HepG2 (cell line): ENCODE data around the gene WNT3. TPM values are rescaled to one million over a fixed set of nuclear protein-coding genes. Genes with fewer than 3 reads are reported as not detected.

Source experiments
- ATF1 ChIP-seq: IDR thresholded peaks from 2 replicates; pipeline ENCODE4 v1.6.1; 2016; ENCODE audit warnings: mild to moderate bottlenecking, control low read depth
- CBFB ChIP-seq: sonication (generic); formaldehyde crosslinking; IDR thresholded peaks from 2 replicates; pipeline ENCODE4 v1.4.0; 2020; ENCODE audit warnings: missing genetic modification reagents
- CREB3 ChIP-seq: sonication (generic); formaldehyde crosslinking; IDR thresholded peaks from 2 replicates; pipeline ENCODE4 v1.5.0; 2020; ENCODE audit warnings: missing genetic modification reagents
- DBP ChIP-seq: sonication (generic); formaldehyde crosslinking; IDR thresholded peaks from 2 replicates; pipeline ENCODE4 v1.4.0; 2020; ENCODE audit warnings: missing genetic modification reagents; ENCODE audit errors: not compliant biosample characterization
- FOXC1 ChIP-seq: sonication (generic); formaldehyde crosslinking; IDR thresholded peaks from 2 replicates; pipeline ENCODE4 v1.8.0; 2022; ENCODE audit warnings: mild to moderate bottlenecking, missing genetic modification reagents, borderline replicate concordance
- GATAD1 ChIP-seq: IDR thresholded peaks from 2 replicates; pipeline ENCODE4 v1.6.1; 2016; ENCODE audit warnings: missing genetic modification reagents, missing compliant biosample characterization
- GLMP ChIP-seq: sonication (generic); formaldehyde crosslinking; IDR thresholded peaks from 2 replicates; pipeline ENCODE4 v1.9.0; 2021; ENCODE audit warnings: missing genetic modification reagents, mild to moderate bottlenecking, borderline replicate concordance
- HNRNPUL1 ChIP-seq: fragments of 200-400 bp; formaldehyde crosslinking; IDR thresholded peaks from 2 replicates; pipeline ENCODE4 v1.6.1; 2017; ENCODE audit warnings: low read depth, mild to moderate bottlenecking, low read length, moderate library complexity
- HOXA5 ChIP-seq: sonication (generic); formaldehyde crosslinking; IDR thresholded peaks from 2 replicates; pipeline ENCODE4 v1.4.0; 2020; ENCODE audit warnings: missing genetic modification reagents
- IRF1 ChIP-seq: sonication (generic); formaldehyde crosslinking; IDR thresholded peaks from 2 replicates; pipeline ENCODE4 v1.4.0; 2020; ENCODE audit warnings: low read depth, mild to moderate bottlenecking, missing genetic modification reagents
- MAFG ChIP-seq: sonication (generic); formaldehyde crosslinking; IDR thresholded peaks from 2 replicates; pipeline ENCODE4 v1.5.1; 2020; ENCODE audit warnings: mild to moderate bottlenecking, missing genetic modification reagents
- NFKBIZ ChIP-seq: IDR thresholded peaks from 2 replicates; pipeline ENCODE4 v1.6.1; 2018; ENCODE audit warnings: missing genetic modification reagents, missing compliant biosample characterization
- RXRB ChIP-seq: IDR thresholded peaks from 2 replicates; pipeline ENCODE4 v1.6.1; 2016; ENCODE audit warnings: borderline replicate concordance, missing genetic modification reagents, missing compliant biosample characterization
- SMAD1 ChIP-seq: sonication (generic); formaldehyde crosslinking; IDR thresholded peaks from 2 replicates; pipeline ENCODE4 v1.4.0; 2020; ENCODE audit warnings: missing genetic modification reagents, low read depth, mild to moderate bottlenecking, borderline replicate concordance
- ZBTB3 ChIP-seq: sonication (generic); formaldehyde crosslinking; IDR thresholded peaks from 2 replicates; pipeline ENCODE4 v1.4.0; 2020; ENCODE audit warnings: low read depth, mild to moderate bottlenecking, moderate library complexity, missing genetic modification reagents, borderline replicate concordance
- ZIK1 ChIP-seq: sonication (generic); formaldehyde crosslinking; IDR thresholded peaks from 2 replicates; pipeline ENCODE4 v1.5.0; 2020; ENCODE audit warnings: mild to moderate bottlenecking, low read depth, missing genetic modification reagents, borderline replicate concordance
- ZNF138 ChIP-seq: sonication (generic); formaldehyde crosslinking; IDR thresholded peaks from 2 replicates; pipeline ENCODE4 v1.5.0; 2020; ENCODE audit warnings: mild to moderate bottlenecking, low read depth, missing genetic modification reagents
- ZNF205 ChIP-seq: IDR thresholded peaks from 2 replicates; pipeline ENCODE4 v1.6.1; 2018; ENCODE audit warnings: missing biosample characterization, missing genetic modification reagents
- ZNF337 ChIP-seq: sonication (generic); formaldehyde crosslinking; IDR thresholded peaks from 2 replicates; pipeline ENCODE4 v1.5.1; 2020; ENCODE audit warnings: missing genetic modification reagents, low read depth, mild to moderate bottlenecking, borderline replicate concordance
- ZNF441 ChIP-seq: sonication (generic); formaldehyde crosslinking; IDR thresholded peaks from 2 replicates; pipeline ENCODE4 v1.7.0; 2021; ENCODE audit warnings: missing genetic modification reagents, borderline replicate concordance
- ZNF619 ChIP-seq: sonication (generic); formaldehyde crosslinking; IDR thresholded peaks from 2 replicates; pipeline ENCODE4 v1.4.0; 2020; ENCODE audit warnings: mild to moderate bottlenecking, missing genetic modification reagents
- ZNF644 ChIP-seq: IDR thresholded peaks from 2 replicates; pipeline ENCODE4 v1.6.1; 2016; ENCODE audit warnings: low read depth
- ZSCAN5A ChIP-seq: sonication (generic); formaldehyde crosslinking; IDR thresholded peaks from 2 replicates; pipeline ENCODE4 v1.8.0; 2022; ENCODE audit warnings: mild to moderate bottlenecking, missing genetic modification reagents, borderline replicate concordance
- ZXDC ChIP-seq: sonication (generic); formaldehyde crosslinking; IDR thresholded peaks from 2 replicates; pipeline ENCODE4 v1.5.0; 2020; ENCODE audit warnings: mild to moderate bottlenecking, missing genetic modification reagents
- polyA plus RNA-seq, 8 experiments: library from polyadenylated mRNA; depleted of rRNA in 3 of 8; stranded (reverse) in 7 of 8; unstranded in 1 of 8; fragments of >200 nt; fragmentation: Illumina TruSeq in 4 of 8; extraction: Trizol in 4 of 8; gene quantifications; 2 replicates each; pipeline versions ENCODE4 v1.2.1 to v1.2.3, GENCODE V29; 2011 to 2016; ENCODE audit warnings: low read depth in 4 of 8, missing spikeins in 1 of 8, mixed read lengths in 1 of 8; ENCODE audit not compliant: insufficient read depth in 1 of 8
- total RNA-seq, 5 experiments: library from RNA; depleted of rRNA; stranded (reverse); fragments of >200 nt; fragmentation: Illumina TruSeq; extraction: Trizol; gene quantifications; 2 replicates each; pipeline ENCODE4 v1.2.3, GENCODE V29; 2016; ENCODE audit warnings: low read depth in 1 of 5

WNT3 gene
- total and polyA plus RNA-seq, 2 of the 13 experiments (the other 11 are each of a cell fraction or from before 2014, with no cell fraction given): 8.5 to 10.3 TPM

- TF ChIP-seq ZNF138 (CRISPR knock-in tag) (no peak), ZNF205 (CRISPR knock-in tag) (no peak), HOXA5 (peak; percentile 66; the same call in 1 of the 2 replicates), SMAD1 (CRISPR knock-in tag) (no peak), ZNF441 (CRISPR knock-in tag) (no peak; the same call in 1 of the 2 replicates), ZNF337 (CRISPR knock-in tag) (peak; percentile 84; the same call in 1 of the 2 replicates), FOXC1 (no peak; the same call in 1 of the 2 replicates), MAFG (no peak), ZIK1 (no peak), HNRNPUL1 (no peak), ATF1 (CRISPR knock-in tag) (no peak), CREB3 (CRISPR knock-in tag) (no peak), CBFB (CRISPR knock-in tag) (no peak), ZSCAN5A (no peak), ZNF644 (no peak), GATAD1 (CRISPR knock-in tag) (no peak), NFKBIZ (CRISPR knock-in tag) (no peak), RXRB (CRISPR knock-in tag) (no peak), ZBTB3 (CRISPR knock-in tag) (0 out of 2 replicates have a peak, but pooled peaks have one; percentile 65), ZXDC (CRISPR knock-in tag) (0 out of 2 replicates have a peak, but pooled peaks have one; percentile 42), GLMP (no peak), DBP (CRISPR knock-in tag) (no peak), ZNF619 (CRISPR knock-in tag) (no peak), IRF1 (CRISPR knock-in tag) (no peak)
Observed at GRCh38 chr17:46770439-46770817, 48.1 kb downstream of the WNT3 start (continued).
